IMR-90 (cell line): ENCODE data around the gene CTNND2. TPM values are rescaled to one million over a fixed set of nuclear protein-coding genes. Genes with fewer than 3 reads are reported as not detected.

ENCODE experiments used
- ATAC-seq: fragments of 200-7000 bp; cut with Tn5 transposase; 2 replicates; pipeline ENCODE4 v1.9.1; 2020; ENCODE audit warnings: low read depth, mild to moderate bottlenecking, moderate library complexity
- BruUV-seq: library from RNA; stranded (reverse); fragments of 400-500 nt; replicated peaks from 2 replicates; lab custom pipeline; 2021; lab: Mats Ljungman, UMichigan
- CTCF ChIA-PET: fragments of 300-600 bp; formaldehyde crosslinking; extraction: SDS; loops from one replicate; lab custom pipeline; 2021; ENCODE audit warnings: antibody characterized with exemption; lab: Yijun Ruan, JAX
- POLR2A ChIA-PET: fragments of 300-600 bp; sonication (Branson Sonifier 250); formaldehyde crosslinking; loops from one replicate; lab custom pipeline; 2022; ENCODE audit warnings: antibody characterized with exemption; ENCODE audit not compliant: unreplicated experiment; lab: Charles Lee
- DNase-seq: peaks from one replicate; pipeline ENCODE4 v3.0.0; 2013
- H2AFZ ChIP-seq: replicated peaks from 2 replicates; pipeline ENCODE3; 2013; ENCODE audit warnings: low read length, mild to moderate bottlenecking; ENCODE audit not compliant: poor library complexity
- H2AK5ac ChIP-seq: 2 replicates; pipeline ENCODE4 v1.6.1; 2013; ENCODE audit warnings: low read depth, low read length, inconsistent platforms
- H2AK9ac ChIP-seq: replicated peaks from 2 replicates; pipeline ENCODE3; 2013; ENCODE audit warnings: mild to moderate bottlenecking, low read depth, low read length, moderate library complexity; ENCODE audit not compliant: poor library complexity
- H2BK120ac ChIP-seq: 2 replicates; pipeline ENCODE4 v1.6.1; 2013; ENCODE audit warnings: low read depth, low read length, inconsistent platforms
- H2BK15ac ChIP-seq: 3 replicates; pipeline ENCODE4 v1.6.1; 2013; ENCODE audit warnings: low read depth, low read length, inconsistent platforms
- H2BK20ac ChIP-seq: 2 replicates; pipeline ENCODE4 v1.6.1; 2013; ENCODE audit warnings: low read depth, mild to moderate bottlenecking, inconsistent platforms, low read length, moderate library complexity
- H2BK5ac ChIP-seq: 2 replicates; pipeline ENCODE4 v1.6.1; 2013; ENCODE audit warnings: mild to moderate bottlenecking, low read depth, low read length, inconsistent platforms; ENCODE audit not compliant: poor library complexity, severe bottlenecking
- H3K14ac ChIP-seq: replicated peaks from 2 replicates; pipeline ENCODE4 v1.6.1; 2013; ENCODE audit warnings: low read depth, low read length, inconsistent platforms
- H3K18ac ChIP-seq: 2 replicates; pipeline ENCODE4 v1.6.1; 2013; ENCODE audit warnings: low read depth, low read length, control low read depth
- H3K23ac ChIP-seq: 2 replicates; pipeline ENCODE4 v1.6.1; 2013; ENCODE audit warnings: low read depth, low read length, inconsistent platforms
- H3K27ac ChIP-seq: 2 replicates; pipeline ENCODE4 v1.5.1; 2013; ENCODE audit warnings: mild to moderate bottlenecking, control low read depth, low read length; ENCODE audit not compliant: insufficient read depth
- H3K27me3 ChIP-seq: 2 replicates; pipeline ENCODE4 v1.6.1; 2013; ENCODE audit warnings: low read length; ENCODE audit not compliant: control insufficient read depth, insufficient read depth
- H3K36me3 ChIP-seq: 2 replicates; pipeline ENCODE4 v1.6.1; 2013; ENCODE audit warnings: low read length, mixed read lengths; ENCODE audit not compliant: control insufficient read depth, insufficient read depth
- H3K4ac ChIP-seq: 2 replicates; pipeline ENCODE4 v1.6.1; 2013; ENCODE audit warnings: low read depth, low read length, inconsistent platforms
- H3K4me1 ChIP-seq: 2 replicates; pipeline ENCODE4 v1.6.1; 2013; ENCODE audit warnings: low read length, mixed read lengths; ENCODE audit not compliant: control insufficient read depth, insufficient read depth
- H3K4me2 ChIP-seq: 2 replicates; pipeline ENCODE4 v1.6.1; 2013; ENCODE audit warnings: low read depth, mild to moderate bottlenecking, control low read depth, low read length, moderate library complexity
- H3K4me3 ChIP-seq: 2 replicates; pipeline ENCODE4 v1.5.1; 2013; ENCODE audit warnings: low read depth, mild to moderate bottlenecking, control low read depth, low read length, moderate library complexity; ENCODE audit not compliant: insufficient read depth
- H3K56ac ChIP-seq: 2 replicates; pipeline ENCODE4 v1.6.1; 2013; ENCODE audit warnings: low read length, inconsistent platforms; ENCODE audit not compliant: insufficient read depth; ENCODE audit errors: extremely low read depth
- H3K79me1 ChIP-seq, 2 experiments: 2 replicates each; pipeline ENCODE4 v1.6.1; 2013; ENCODE audit warnings: low read length in 2 of 2, inconsistent platforms in 1 of 2, low read depth in 1 of 2
- H3K9ac ChIP-seq: 2 replicates; pipeline ENCODE4 v1.6.1; 2013; ENCODE audit warnings: low read depth, low read length, control low read depth
- H3K9me1 ChIP-seq: 2 replicates; pipeline ENCODE4 v1.6.1; 2013; ENCODE audit warnings: low read length, inconsistent platforms; ENCODE audit not compliant: insufficient read depth
- H3K9me3 ChIP-seq: 2 replicates; pipeline ENCODE4 v1.6.1; 2013; ENCODE audit warnings: low read length; ENCODE audit not compliant: control insufficient read depth, insufficient read depth
- H4K20me1 ChIP-seq: 2 replicates; pipeline ENCODE4 v1.6.1; 2013; ENCODE audit warnings: low read length, inconsistent platforms; ENCODE audit not compliant: insufficient read depth
- H4K5ac ChIP-seq: 2 replicates; pipeline ENCODE4 v1.6.1; 2013; ENCODE audit warnings: mild to moderate bottlenecking, low read depth, low read length, control low read depth
- H4K8ac ChIP-seq, 2 experiments: 2 replicates each; pipeline ENCODE4 v1.6.1; 2013; ENCODE audit warnings: low read depth in 2 of 2, low read length in 2 of 2, control low read depth in 1 of 2, inconsistent platforms in 1 of 2
- H4K91ac ChIP-seq: 2 replicates; pipeline ENCODE4 v1.6.1; 2013; ENCODE audit warnings: low read depth, low read length, inconsistent platforms; ENCODE audit not compliant: insufficient read depth
- BHLHE40 ChIP-seq: fragments of 150-350 bp; IDR thresholded peaks from 2 replicates; pipeline ENCODE4 v1.6.1; 2016; ENCODE audit warnings: mild to moderate bottlenecking, low read depth, low read length
- CEBPB ChIP-seq: IDR thresholded peaks from 2 replicates; pipeline ENCODE4 v1.6.1; 2012; ENCODE audit warnings: low read depth, low read length, improper control_type of control experiment
- CHD1 ChIP-seq: IDR thresholded peaks from 2 replicates; pipeline ENCODE4 v1.6.1; 2012; ENCODE audit warnings: low read depth, low read length, improper control_type of control experiment
- CTCF ChIP-seq: conservative IDR thresholded peaks from 2 replicates; pipeline ENCODE4 v1.5.1; 2012; ENCODE audit warnings: mild to moderate bottlenecking, low read depth, low read length, improper control_type of control experiment
- ELK1 ChIP-seq: fragments of 150-350 bp; IDR thresholded peaks from 2 replicates; pipeline ENCODE4 v1.6.1; 2016; ENCODE audit warnings: low read depth, mild to moderate bottlenecking, low read length, moderate library complexity, borderline replicate concordance
- FOS ChIP-seq: fragments of 150-350 bp; IDR thresholded peaks from 2 replicates; pipeline ENCODE4 v1.6.1; 2016; ENCODE audit warnings: low read depth, low read length
- MAFK ChIP-seq: IDR thresholded peaks from 2 replicates; pipeline ENCODE4 v1.6.1; 2012; ENCODE audit warnings: low read depth, low read length, improper control_type of control experiment
- MAZ ChIP-seq: IDR thresholded peaks from 2 replicates; pipeline ENCODE4 v1.6.1; 2012; ENCODE audit warnings: low read depth, mild to moderate bottlenecking, low read length, improper control_type of control experiment, moderate library complexity, borderline replicate concordance
- NFE2L2 ChIP-seq: fragments of 150-350 bp; IDR thresholded peaks from 2 replicates; pipeline ENCODE4 v1.6.1; 2016; ENCODE audit warnings: low read depth, mild to moderate bottlenecking, low read length
- POLR2A ChIP-seq: IDR thresholded peaks from 2 replicates; pipeline ENCODE4 v1.6.1; 2012; ENCODE audit warnings: mild to moderate bottlenecking, low read depth, low read length
- RAD21 ChIP-seq: IDR thresholded peaks from 2 replicates; pipeline ENCODE4 v1.6.1; 2012; ENCODE audit warnings: low read length, improper control_type of control experiment
- RCOR1 ChIP-seq: IDR thresholded peaks from 2 replicates; pipeline ENCODE4 v1.6.1; 2012; ENCODE audit warnings: mild to moderate bottlenecking, low read length, improper control_type of control experiment; ENCODE audit not compliant: insufficient replicate concordance
- RFX5 ChIP-seq: IDR thresholded peaks from 2 replicates; pipeline ENCODE4 v1.8.0; 2012; ENCODE audit warnings: low read depth, mild to moderate bottlenecking, low read length, moderate library complexity
- SMC3 ChIP-seq: fragments of 150-350 bp; IDR thresholded peaks from 2 replicates; pipeline ENCODE4 v1.6.1; 2016; ENCODE audit warnings: low read depth, mild to moderate bottlenecking, antibody characterized with exemption, low read length, moderate library complexity
- USF2 ChIP-seq: fragments of 150-350 bp; IDR thresholded peaks from 2 replicates; pipeline ENCODE4 v1.6.1; 2017; ENCODE audit warnings: mild to moderate bottlenecking, antibody characterized with exemption, low read length, low read depth
- WGBS, 2 experiments: methylation state at CpG; one replicate each; pipeline versions ENCODE4 v1.1.5 to v1.1.7; 2013; ENCODE audit warnings: missing lambda C conversion rate in 2 of 2; ENCODE audit not compliant: insufficient read length in 1 of 2; ENCODE audit errors: extremely low coverage in 2 of 2; 5-methylcytosine and 5-hydroxymethylcytosine counted together
- dilution Hi-C: fragments of 300-500 bp; cut with HindIII; formaldehyde crosslinking; loops from one replicate; pipeline ENCODE4 v1.14.3; 2018; ENCODE audit warnings: low sequenced_read_pairs; ENCODE audit not compliant: unreplicated experiment
- in situ Hi-C: fragments of 300-500 bp; cut with MboI; formaldehyde crosslinking; loops from 3 replicates; pipeline ENCODE4 v1.14.3; 2019; ENCODE audit warnings: low sequenced_read_pairs, inconsistent platforms, mixed read lengths
- intact Hi-C: fragments of 100-400 bp; cut with micrococcal nuclease; formaldehyde crosslinking; loops from 2 replicates; pipeline ENCODE4 v1.10.0; 2022
- polyA plus RNA-seq, 3 experiments: library from polyadenylated mRNA; depleted of rRNA; stranded (reverse); fragments of >200 nt; gene quantifications; 2 replicates each; pipeline ENCODE4 v1.2.3, GENCODE V29; 2012; ENCODE audit warnings: low replicate concordance in 1 of 3
- total RNA-seq: library from RNA; depleted of rRNA; stranded (reverse); fragments of >200 nt; gene quantifications from 2 replicates; pipeline ENCODE4 v1.2.3, GENCODE V29; 2012

The CTNND2 gene
- total and polyA plus RNA-seq, 2 of the 4 experiments (the other 2 are of a cell fraction): not detected

- ATAC-seq (no peak), DNase-seq (no peak)
- Histone ChIP-seq H2AK9ac (no peak overlapping the region), H2BK20ac (no peak overlapping the region), H2AK5ac (no peak overlapping the region), H2BK120ac (no peak overlapping the region), H3K79me1 (no peaks in the 10 kb centered on the region), H3K4me2 (no peak overlapping the region), H3K9me3 (peaks cover 5% of the 10 kb centered on the region; the same call in 1 of the 2 replicates), H4K8ac (no peak overlapping the region), H3K56ac (no peak overlapping the region), H4K91ac (no peak overlapping the region), H3K14ac (no peak overlapping the region), H3K23ac (no peak overlapping the region), H3K18ac (no peak overlapping the region), H4K20me1 (no peaks in the 10 kb centered on the region), H3K27ac (no peak overlapping the region), H3K27me3 (peaks cover 7% of the 10 kb centered on the region), H4K5ac (no peak overlapping the region), H3K4me1 (no peaks in the 10 kb centered on the region), H2BK15ac (no peak overlapping the region), H3K9me1 (no peaks in the 10 kb centered on the region), H3K4me3 (no peak overlapping the region), H2BK5ac (no peak overlapping the region), H2AFZ (no peak overlapping the region), H3K9ac (no peak overlapping the region), H3K4ac (no peak overlapping the region), H3K36me3 (no peaks in the 10 kb centered on the region)
- intact Hi-C loops (no loop called here), in situ Hi-C loops (no loop called here), dilution Hi-C loops (no loop called here)
- TF ChIP-seq ELK1 (no peak), MAZ (no peak), MAFK (no peak), BHLHE40 (no peak), RAD21 (no peak), FOS (no peak), SMC3 (no peak), NFE2L2 (no peak), CHD1 (no peak), CTCF (no peak), CEBPB (no peak), RFX5 (no peak), USF2 (no peak), RCOR1 (no peak), POLR2A (no peak)
- POLR2A ChIA-PET: no interaction called here
- CTCF ChIA-PET: no interaction called here
- no TSS peak for BruUV-seq
- WGBS, 2 experiments: no CpG with 5 or more reads among the region's 2 CpGs
Measured at GRCh38 chr5:11898787-11899186, 5.5 kb downstream of the CTNND2 start.
